Neuronal stem cell (in vitro differentiated cells): ENCODE results near the gene SCNN1A.

Source experiments
- DNase-seq: peaks from one replicate; pipeline ENCODE4 v3.0.0-alpha.2; 2013; ENCODE audit warnings: low spot score
- H2AFZ ChIP-seq: one replicate; pipeline ENCODE4 v1.6.1; 2013; ENCODE audit warnings: mild to moderate bottlenecking, low read length, inconsistent platforms
- H2AK5ac ChIP-seq: 2 replicates; pipeline ENCODE4 v1.6.1; 2013; ENCODE audit warnings: low read depth, mild to moderate bottlenecking, inconsistent platforms, low read length, moderate library complexity, mixed read lengths
- H2BK120ac ChIP-seq: 2 replicates; pipeline ENCODE4 v1.6.1; 2013; ENCODE audit warnings: low read depth, mild to moderate bottlenecking, inconsistent platforms, low read length, moderate library complexity, mixed read lengths
- H2BK12ac ChIP-seq: one replicate; pipeline ENCODE4 v1.6.1; 2013; ENCODE audit warnings: low read length, inconsistent platforms
- H2BK15ac ChIP-seq: 2 replicates; pipeline ENCODE4 v1.6.1; 2013; ENCODE audit warnings: mild to moderate bottlenecking, low read length, inconsistent platforms, mixed read lengths
- H2BK5ac ChIP-seq: one replicate; pipeline ENCODE4 v1.6.1; 2013; ENCODE audit warnings: inconsistent platforms, mild to moderate bottlenecking, low read length, moderate library complexity
- H3K14ac ChIP-seq: one replicate; pipeline ENCODE4 v1.6.1; 2013; ENCODE audit warnings: low read length, inconsistent platforms
- H3K18ac ChIP-seq: 2 replicates; pipeline ENCODE4 v1.6.1; 2013; ENCODE audit warnings: low read length, inconsistent platforms
- H3K23ac ChIP-seq: 2 replicates; pipeline ENCODE4 v1.6.1; 2013; ENCODE audit warnings: low read depth, mild to moderate bottlenecking, mixed read lengths, low read length, inconsistent platforms; ENCODE audit not compliant: poor library complexity
- H3K27ac ChIP-seq: replicated peaks from 3 replicates; pipeline ENCODE4 v1.5.1; 2013; ENCODE audit warnings: low read length, inconsistent platforms
- H3K27me3 ChIP-seq, 3 experiments: 2 replicates each; pipeline ENCODE4 v1.6.1; 2013; ENCODE audit warnings: low read length in 3 of 3, mild to moderate bottlenecking in 2 of 3, inconsistent platforms in 1 of 3, low read depth in 1 of 3, mixed read lengths in 1 of 3, moderate library complexity in 1 of 3; ENCODE audit not compliant: control insufficient read depth in 3 of 3, insufficient read depth in 3 of 3
- H3K36me3 ChIP-seq, 2 donors: replicated peaks in 1 of 2; 2 replicates each; pipeline ENCODE4 v1.6.1; 2013; ENCODE audit warnings: low read length in 2 of 2; ENCODE audit not compliant: control insufficient read depth in 2 of 2, insufficient read depth in 2 of 2
- H3K4ac ChIP-seq: 2 replicates; pipeline ENCODE4 v1.6.1; 2013; ENCODE audit warnings: inconsistent platforms, mild to moderate bottlenecking, low read length, moderate library complexity
- H3K4me1 ChIP-seq, 2 donors: 1 replicate in 1 of 2; 2 replicates in 1 of 2; pipeline ENCODE4 v1.6.1; 2013; ENCODE audit warnings: low read length in 2 of 2, low read depth in 1 of 2; ENCODE audit not compliant: control insufficient read depth in 2 of 2, insufficient read depth in 1 of 2
- H3K4me2 ChIP-seq: one replicate; pipeline ENCODE4 v1.6.1; 2013; ENCODE audit warnings: mild to moderate bottlenecking, low read length, inconsistent platforms; ENCODE audit not compliant: insufficient read depth, poor library complexity, severe bottlenecking
- H3K4me3 ChIP-seq, 2 donors: 2 replicates each; pipeline ENCODE4 v1.5.1; 2013; ENCODE audit warnings: low read length in 2 of 2, mild to moderate bottlenecking in 2 of 2, inconsistent platforms in 1 of 2, moderate library complexity in 1 of 2
- H3K79me1 ChIP-seq: one replicate; pipeline ENCODE4 v1.6.1; 2013; ENCODE audit warnings: low read depth, mild to moderate bottlenecking, inconsistent platforms, low read length, moderate library complexity
- H3K9ac ChIP-seq: one replicate; pipeline ENCODE4 v1.6.1; 2013; ENCODE audit warnings: mild to moderate bottlenecking, low read depth, low read length, inconsistent platforms; ENCODE audit not compliant: poor library complexity
- H3K9me3 ChIP-seq, 2 donors: replicated peaks in 1 of 2; 2 replicates each; pipeline versions ENCODE3 to v1.6.1; 2013; ENCODE audit warnings: low read length in 2 of 2, mild to moderate bottlenecking in 2 of 2, inconsistent platforms in 1 of 2, low read depth in 1 of 2, mixed read lengths in 1 of 2, moderate library complexity in 1 of 2; ENCODE audit not compliant: control insufficient read depth in 2 of 2, insufficient read depth in 1 of 2
- H4K8ac ChIP-seq: one replicate; pipeline ENCODE4 v1.6.1; 2013; ENCODE audit warnings: low read depth, mild to moderate bottlenecking, inconsistent platforms, low read length, moderate library complexity
- H4K91ac ChIP-seq: one replicate; pipeline ENCODE4 v1.6.1; 2013; ENCODE audit warnings: low read length, low read depth, mild to moderate bottlenecking, inconsistent platforms; ENCODE audit not compliant: poor library complexity
- WGBS, 2 donors: extraction: QIAGEN DNeasy Blood & Tissue Kit; methylation state at CpG; one replicate each; pipeline ENCODE4 v1.1.7; 2013; ENCODE audit warnings: missing lambda C conversion rate in 2 of 2, mixed read lengths in 1 of 2; ENCODE audit not compliant: insufficient read length in 2 of 2, insufficient replicate concordance in 1 of 2; ENCODE audit errors: extremely low coverage in 2 of 2; 5-methylcytosine and 5-hydroxymethylcytosine counted together

The SCNN1A gene

DNA sequence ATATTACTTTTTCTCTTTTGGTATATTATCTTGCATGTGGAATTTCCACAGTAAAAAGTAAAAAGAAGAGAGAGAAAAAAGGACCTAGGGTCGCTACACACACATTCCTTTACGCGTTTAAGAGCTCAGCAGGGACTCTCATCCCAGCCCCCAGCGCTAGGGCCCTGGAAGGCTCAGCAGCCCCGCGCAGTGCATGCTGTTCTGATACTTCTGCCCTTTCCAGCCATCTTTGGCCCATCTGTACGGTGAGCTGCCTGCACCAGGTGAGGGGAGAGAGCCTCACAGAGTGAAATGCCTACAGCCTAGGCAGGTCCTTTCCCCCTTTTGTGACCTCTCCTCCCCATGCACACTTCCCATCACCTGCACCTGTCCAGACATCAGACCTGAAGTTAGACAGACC lies 7.0 kb upstream of the SCNN1A start:
- Histone ChIP-seq H2BK120ac (peak overlapping the region; percentile 36), H2BK5ac (no peak overlapping the region)
- no CpG with 5 or more reads among the region's 7 CpGs for WGBS, 2 donors

DNA sequence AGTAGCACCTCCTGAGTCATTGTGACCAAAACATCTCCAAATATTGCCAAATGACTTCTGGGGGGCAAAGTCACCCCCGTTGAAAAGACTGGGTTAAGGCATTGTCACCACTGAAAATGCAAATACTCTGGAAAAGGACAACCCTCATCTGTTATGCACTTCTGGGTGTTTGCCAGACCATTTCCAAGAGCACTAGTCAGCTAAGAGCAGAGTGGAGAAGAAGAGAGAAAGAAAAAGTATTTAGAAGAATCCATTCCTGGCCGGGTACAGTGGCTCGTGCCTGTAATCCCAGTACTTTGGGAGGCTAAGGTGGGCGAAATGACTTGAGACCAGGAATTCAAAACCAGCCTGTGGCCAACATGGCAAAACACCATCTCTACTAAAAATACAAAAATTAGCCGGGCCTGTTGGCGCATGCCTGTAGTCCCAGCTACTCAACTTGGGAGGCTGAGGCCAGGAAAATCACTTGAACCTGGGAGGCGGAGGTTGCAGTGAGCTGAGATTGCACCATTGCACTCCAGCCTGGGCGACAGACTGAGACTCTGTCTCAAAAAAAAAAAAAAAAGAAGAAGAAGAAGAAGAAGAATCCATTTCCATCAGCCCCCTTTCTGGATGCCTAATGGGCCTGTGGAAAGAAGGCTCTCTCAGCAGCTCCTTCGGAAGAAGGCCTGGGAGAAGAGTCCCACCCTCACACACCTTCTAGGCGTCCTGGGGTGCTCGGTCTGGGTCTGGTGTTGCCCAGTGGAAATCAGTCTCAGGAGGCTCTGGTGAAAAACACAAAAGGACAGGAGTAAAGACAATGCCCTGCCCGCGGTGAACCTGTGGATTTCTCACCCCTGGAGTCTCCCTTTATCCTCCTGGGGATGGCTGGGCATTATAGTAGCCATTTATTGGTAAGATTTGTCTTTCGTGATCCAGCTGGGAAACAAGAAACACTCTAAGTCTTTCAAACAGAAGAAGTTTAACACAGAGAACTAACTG lies 5.1 kb upstream of the SCNN1A start:
- no peak overlapping the region for H2AK5ac ChIP-seq
- H3K18ac ChIP-seq: no peak overlapping the region
- no peak overlapping the region for H4K91ac ChIP-seq
- H3K4ac ChIP-seq: no peak overlapping the region
- no peak overlapping the region for H3K23ac ChIP-seq
- H3K4me1 ChIP-seq: peaks cover 26 to 27% of the 10 kb centered on the region in 2 donors
- no peak for DNase-seq
- peak overlapping the region; percentile 16 for H2AFZ ChIP-seq
- H4K8ac ChIP-seq: no peak overlapping the region
- no peaks in the 10 kb centered on the region for H3K36me3 ChIP-seq
- no peak overlapping the region for H2BK5ac ChIP-seq
- no peaks in the 10 kb centered on the region for H3K9me3 ChIP-seq
- H2BK15ac ChIP-seq: no peak overlapping the region
- H3K4me3 ChIP-seq: no peak overlapping the region
- peaks cover 0 to 8% (median 1%) of the 10 kb centered on the region in 3 experiments for H3K27me3 ChIP-seq
- no peaks in the 10 kb centered on the region for H3K79me1 ChIP-seq
- H3K14ac ChIP-seq: no peak overlapping the region
- no peak overlapping the region for H3K4me2 ChIP-seq
- H2BK120ac ChIP-seq: no peak overlapping the region
- no peak overlapping the region for H2BK12ac ChIP-seq
- no CpG with 5 or more reads among the region's 14 CpGs for WGBS, 2 donors
- no peak overlapping the region for H3K27ac ChIP-seq
- no peak overlapping the region for H3K9ac ChIP-seq

More for the DNA sequence above, 7.0 kb upstream of the SCNN1A start:
- Histone ChIP-seq H3K18ac (peak overlapping the region; percentile 12), H3K14ac (no peak overlapping the region), H4K91ac (no peak overlapping the region), H2AFZ (no peak overlapping the region), H3K27ac (no peak overlapping the region), H4K8ac (no peak overlapping the region), H2BK15ac (no peak overlapping the region), H3K36me3 (no peaks in the 10 kb centered on the region), H2AK5ac (peak overlapping the region; percentile 9), H3K79me1 (no peaks in the 10 kb centered on the region), H3K4me3 (no peak overlapping the region), H3K4ac (no peak overlapping the region), H3K9me3 (no peaks in the 10 kb centered on the region), H3K9ac (no peak overlapping the region), H2BK12ac (peak overlapping the region; percentile 46), H3K27me3 (peaks cover 0 to 10% (median 1%) of the 10 kb centered on the region in 3 experiments), H3K4me1 (peaks cover 7 to 11% of the 10 kb centered on the region in 2 donors), H3K23ac (no peak overlapping the region), H3K4me2 (no peak overlapping the region)
- DNase-seq: no peak

DNA sequence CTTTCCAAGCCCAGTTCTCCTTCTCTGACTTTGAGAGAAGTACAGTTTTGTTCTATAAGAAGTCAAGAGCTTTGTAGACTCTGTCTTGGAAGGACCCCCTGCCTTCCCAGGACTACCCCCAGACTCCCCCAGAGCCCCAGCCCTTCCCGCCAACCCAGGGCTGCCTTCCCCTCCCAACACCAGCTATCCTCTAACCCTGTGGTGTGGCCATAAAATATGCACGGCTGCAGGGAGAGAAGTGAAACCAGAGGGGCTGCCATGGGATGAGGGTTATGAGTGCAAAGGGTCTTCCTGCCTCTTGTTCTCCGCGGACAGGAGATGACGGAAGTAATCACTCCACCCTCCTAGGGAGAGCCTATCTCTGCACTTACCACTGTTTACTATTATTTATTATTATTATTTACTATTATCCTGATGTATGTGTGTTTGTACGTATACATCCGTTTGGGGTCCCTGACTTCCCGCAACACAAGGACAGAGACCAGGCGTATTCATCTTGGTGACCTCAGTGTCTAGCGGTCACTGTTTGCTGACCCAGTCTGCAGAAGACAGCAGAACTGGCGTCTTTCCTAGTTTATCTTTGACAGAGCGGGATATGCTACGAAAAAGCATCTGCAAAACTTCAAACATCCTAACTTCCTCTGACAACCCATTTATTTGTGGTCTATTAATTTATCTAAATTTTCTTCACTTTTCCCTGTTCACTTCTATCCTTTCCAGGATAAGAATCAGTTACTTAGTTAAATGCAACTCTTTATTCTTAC lies 3.5 kb upstream of the SCNN1A start:
- Histone ChIP-seq H3K27ac (no peak overlapping the region), H2AFZ (no peak overlapping the region), H3K23ac (no peak overlapping the region), H2BK5ac (no peak overlapping the region), H3K4ac (no peak overlapping the region), H3K9ac (no peak overlapping the region), H2BK120ac (no peak overlapping the region), H4K91ac (no peak overlapping the region), H3K4me2 (no peak overlapping the region), H2BK15ac (no peak overlapping the region), H3K4me1 (peaks cover 31 to 36% of the 10 kb centered on the region in 2 donors), H3K14ac (no peak overlapping the region), H3K18ac (no peak overlapping the region), H3K4me3 (no peak overlapping the region), H3K36me3 (no peaks in the 10 kb centered on the region), H2AK5ac (no peak overlapping the region), H2BK12ac (no peak overlapping the region), H3K9me3 (no peaks in the 10 kb centered on the region), H3K27me3 (peaks cover 0 to 13% (median 8%) of the 10 kb centered on the region in 3 experiments), H4K8ac (no peak overlapping the region), H3K79me1 (no peaks in the 10 kb centered on the region)
- WGBS, 2 donors: no CpG with 5 or more reads among the region's 13 CpGs
- DNase-seq: no peak

DNA sequence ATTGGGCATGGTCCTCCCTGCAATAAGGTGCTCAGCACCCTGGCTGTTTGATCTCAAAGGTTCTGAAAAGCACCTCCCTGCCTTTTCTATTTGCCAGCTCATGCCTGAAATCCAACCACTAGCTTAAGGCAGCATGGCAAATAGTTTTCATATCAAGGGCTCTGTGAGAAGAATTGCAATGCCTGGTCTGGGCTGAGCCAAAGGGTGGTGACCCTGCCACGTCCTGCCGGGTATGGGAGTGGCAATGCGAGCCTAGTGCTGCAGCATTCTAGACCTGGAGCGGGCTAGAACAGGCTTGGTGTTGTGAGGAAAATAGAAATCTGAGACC lies 2.3 kb upstream of the SCNN1A start:
- WGBS, 2 donors: no CpG with 5 or more reads among the region's 4 CpGs
- no peak overlapping the region for H3K27ac ChIP-seq
- DNase-seq: no peak

More for the DNA sequence above, 2.3 kb upstream of the SCNN1A start:
- H2BK5ac ChIP-seq: no peak overlapping the region
- no peak overlapping the region for H3K4me2 ChIP-seq
- H2BK15ac ChIP-seq: no peak overlapping the region
- H3K4me3 ChIP-seq: no peak overlapping the region
- H4K91ac ChIP-seq: no peak overlapping the region
- H2BK120ac ChIP-seq: no peak overlapping the region
- peak overlapping the region; percentile 90 for H2AFZ ChIP-seq
- H3K36me3 ChIP-seq: no peaks in the 10 kb centered on the region
- peaks cover 36 to 43% of the 10 kb centered on the region in 2 donors for H3K4me1 ChIP-seq
- peak overlapping the region; percentile 12 for H3K18ac ChIP-seq
- H3K4ac ChIP-seq: no peak overlapping the region
- H3K27me3 ChIP-seq: peaks cover 0 to 12% (median 8%) of the 10 kb centered on the region in 3 experiments
- H2AK5ac ChIP-seq: no peak overlapping the region
- no peak overlapping the region for H4K8ac ChIP-seq
- peak overlapping the region; percentile 6 for H3K23ac ChIP-seq
- no peaks in the 10 kb centered on the region for H3K79me1 ChIP-seq
- H2BK12ac ChIP-seq: no peak overlapping the region
- H3K14ac ChIP-seq: no peak overlapping the region
- H3K9me3 ChIP-seq: no peaks in the 10 kb centered on the region
- no peak overlapping the region for H3K9ac ChIP-seq
